Inferior parietal cortex (tissue), 1 donor: ENCODE measurements around the gene RPS19.
"Not testable (repeated sequence)": the region's sequence is repeated elsewhere in the genome, so short reads cannot be mapped to it uniquely, and the experiment has no call there.

Source experiments
- DNase-seq: peaks from one replicate; pipeline ENCODE4 v3.0.0-alpha.2; 2016; ENCODE audit errors: extremely low spot score

The RPS19 gene

GRCh38 chr19:41901707-41902360 lies 41.8 kb downstream of the RPS19 start:
- DNase-seq = no peak

GRCh38 chr19:41902594-41902993 lies 42.5 kb downstream of the RPS19 start:
- no peak for DNase-seq

- DNase-seq = no peak
These were observed 43.3 kb downstream of the RPS19 start for GRCh38 chr19:41903193-41903953.

GRCh38 chr19:41904118-41904870 lies 44.2 kb downstream of the RPS19 start:
- no peak for DNase-seq

- no peak for DNase-seq
These were observed 45.4 kb downstream of the RPS19 start for GRCh38 chr19:41905273-41906002.

GRCh38 chr19:41906271-41906670 lies 46.2 kb downstream of the RPS19 start:
- no peak for DNase-seq

- DNase-seq = no peak
These were observed 47.0 kb downstream of the RPS19 start for GRCh38 chr19:41906916-41907680.

- no peak for DNase-seq
These were observed 48.0 kb downstream of the RPS19 start for GRCh38 chr19:41907994-41908615.

GRCh38 chr19:41908724-41909464 lies 48.8 kb downstream of the RPS19 start:
- no peak for DNase-seq

- no peak for DNase-seq
These were observed 49.7 kb downstream of the RPS19 start for GRCh38 chr19:41909706-41910105.

GRCh38 chr19:41910240-41910991 lies 50.4 kb downstream of the RPS19 start:
- DNase-seq = no peak

GRCh38 chr19:41910992-41911888 lies 51.2 kb downstream of the RPS19 start:
- no peak for DNase-seq

- no peak for DNase-seq
These were observed 52.1 kb downstream of the RPS19 start for GRCh38 chr19:41911889-41912731.

- no peak for DNase-seq
These were observed 53.0 kb downstream of the RPS19 start for GRCh38 chr19:41912899-41913537.

- DNase-seq = no peak
These were observed 53.7 kb downstream of the RPS19 start for GRCh38 chr19:41913538-41914423.

GRCh38 chr19:41914424-41914834 lies 54.4 kb downstream of the RPS19 start:
- DNase-seq = not testable (repeated sequence)
